K562 (cell line): ENCODE data around the gene EFNA2.

Experiments
- CTCF ChIP-seq, 3 experiments: IDR thresholded peaks in 2 of 3; conservative IDR thresholded peaks in 1 of 3; 2 replicates each; pipeline ENCODE4 v1.5.1; 2011 to 2012; ENCODE audit warnings: low read length in 3 of 3, mild to moderate bottlenecking in 3 of 3, control low read depth in 2 of 3, improper control_type of control experiment in 1 of 3, inconsistent platforms in 1 of 3, low read depth in 1 of 3, mixed read lengths in 1 of 3, moderate library complexity in 1 of 3; ENCODE audit not compliant: insufficient read depth in 2 of 3
- ELF4 ChIP-seq: fragments of 450-650 bp; formaldehyde crosslinking; IDR thresholded peaks from 2 replicates; pipeline ENCODE4 v1.4.0; 2022; ENCODE audit warnings: missing genetic modification characterization
- IFI16 ChIP-seq: fragments of 250-450 bp; sonication (Bioruptor Pico); IDR thresholded peaks from 2 replicates; pipeline ENCODE4 v2.1.2; 2022; ENCODE audit warnings: mild to moderate bottlenecking, inconsistent platforms
- ZNF277 ChIP-seq: fragments of 250-450 bp; sonication (Bioruptor Pico); IDR thresholded peaks from 2 replicates; pipeline ENCODE4 v1.8.0; 2022; ENCODE audit warnings: inconsistent platforms, mild to moderate bottlenecking, moderate library complexity, borderline replicate concordance

- no peak for TF ChIP-seq ELF4 (CRISPR knock-in tag)
- TF ChIP-seq IFI16: no peak
- TF ChIP-seq CTCF (IDR thresholded peaks at IDR 0.05 in 2 of 3, conservative IDR thresholded peaks at IDR 0.05 in 1 of 3; ENCODE audit: insufficient read depth in 2 of 3, low read depth in 1 of 3, low read length in 3 of 3): no peak; a peak in 1 of 6 replicates
- no peak for TF ChIP-seq ZNF277
These were observed 10.8 kb upstream of the EFNA2 start for GRCh38 chr19:1274852-1275259.
